Left ventricle myocardium inferior (tissue), 1 donor: ENCODE results near the gene ACSL3. TPM values are rescaled to one million over a fixed set of nuclear protein-coding genes. Genes with fewer than 3 reads are reported as not detected.

Experiments used
- DNase-seq: peaks from one replicate; pipeline ENCODE4 v3.0.0-alpha.2; 2020
- H3K27ac ChIP-seq: fragments of 200-600 bp; replicated peaks from 2 replicates; pipeline ENCODE4 v1.8.0; 2021
- H3K27me3 ChIP-seq: fragments of 200-600 bp; 2 replicates; pipeline ENCODE4 v1.8.0; 2021; ENCODE audit warnings: low read depth
- H3K36me3 ChIP-seq: fragments of 200-600 bp; 2 replicates; pipeline ENCODE4 v1.8.0; 2021
- H3K4me1 ChIP-seq: fragments of 200-600 bp; 2 replicates; pipeline ENCODE4 v1.8.0; 2021
- H3K4me3 ChIP-seq: fragments of 200-600 bp; 2 replicates; pipeline ENCODE4 v1.8.0; 2021; ENCODE audit warnings: mild to moderate bottlenecking, moderate library complexity
- H3K9me3 ChIP-seq: fragments of 200-600 bp; replicated peaks from 2 replicates; pipeline ENCODE4 v1.8.0; 2021
- CTCF ChIP-seq: fragments of 200-600 bp; IDR thresholded peaks from 2 replicates; pipeline ENCODE4 v1.8.0; 2021; ENCODE audit warnings: antibody characterized with exemption, mild to moderate bottlenecking, borderline replicate concordance
- intact Hi-C: fragments of 100-400 bp; cut with micrococcal nuclease; formaldehyde crosslinking; loops from one replicate; pipeline ENCODE4 v1.11.0; 2022
- total RNA-seq: library from RNA; stranded (reverse); fragmentation: NEBNext Ultra II Directional; extraction: Animal tissue kit (Norgen Biotek cat#: 25700); gene quantifications from one replicate; pipeline ENCODE4 v1.2.1, GENCODE V29; 2021
- donor health status: DM: no; HTN: yes; CAD: no; lungs with severe emphysema.

ACSL3 gene
- total RNA-seq, 1 donor from 2014 or later = 50.1 TPM

GRCh38 chr2:222968550-222969155, 107.8 kb downstream of the ACSL3 start:
- no peaks in the 10 kb centered on the region for H3K9me3 ChIP-seq
- intact Hi-C loops = no loop called here
- H3K27me3 ChIP-seq = no peaks in the 10 kb centered on the region
- no peak for DNase-seq
- no peak for TF ChIP-seq CTCF
- no peak overlapping the region for H3K27ac ChIP-seq
- peaks cover 6% of the 10 kb centered on the region for H3K4me1 ChIP-seq
- H3K36me3 ChIP-seq = no peaks in the 10 kb centered on the region
- no peak overlapping the region for H3K4me3 ChIP-seq

- DNase-seq = no peak
- no peak for TF ChIP-seq CTCF
- no peaks in the 10 kb centered on the region for H3K27me3 ChIP-seq
- no peak overlapping the region for H3K4me3 ChIP-seq
- intact Hi-C loops = no loop called here
- H3K9me3 ChIP-seq = no peaks in the 10 kb centered on the region
- H3K36me3 ChIP-seq = no peaks in the 10 kb centered on the region
- H3K4me1 ChIP-seq = peaks cover 6% of the 10 kb centered on the region
- no peak overlapping the region for H3K27ac ChIP-seq
These were observed 108.7 kb downstream of the ACSL3 start for GRCh38 chr2:222969491-222969890.

- no peak overlapping the region for H3K4me3 ChIP-seq
- no peak for DNase-seq
- intact Hi-C loops = loop anchor here (5.0 kb wide), 1 partner anchor 825 kb away; no protein-coding TSS in a partner anchor
- H3K36me3 ChIP-seq = no peaks in the 10 kb centered on the region
- H3K27ac ChIP-seq = no peak overlapping the region
- no peaks in the 10 kb centered on the region for H3K9me3 ChIP-seq
- no peaks in the 10 kb centered on the region for H3K27me3 ChIP-seq
- TF ChIP-seq CTCF = no peak
- peaks cover 6% of the 10 kb centered on the region for H3K4me1 ChIP-seq
These were observed 111.6 kb downstream of the ACSL3 start for GRCh38 chr2:222972420-222972819.

GRCh38 chr2:222973237-222973636, 112.4 kb downstream of the ACSL3 start:
- Histone ChIP-seq H3K9me3 (no peaks in the 10 kb centered on the region), H3K27me3 (no peaks in the 10 kb centered on the region), H3K4me3 (no peak overlapping the region), H3K36me3 (no peaks in the 10 kb centered on the region), H3K4me1 (peaks cover 6% of the 10 kb centered on the region), H3K27ac (no peak overlapping the region)
- TF ChIP-seq CTCF = no peak
- DNase-seq = no peak
- intact Hi-C loops = loop anchor here (5.0 kb wide), 1 partner anchor 824 kb away; no protein-coding TSS in a partner anchor

- no peaks in the 10 kb centered on the region for H3K9me3 ChIP-seq
- H3K27ac ChIP-seq = no peak overlapping the region
- intact Hi-C loops = loop anchor here (5.0 kb wide), 1 partner anchor 824 kb away; no protein-coding TSS in a partner anchor
- H3K36me3 ChIP-seq = no peaks in the 10 kb centered on the region
- H3K4me1 ChIP-seq = peaks cover 6% of the 10 kb centered on the region
- H3K27me3 ChIP-seq = no peaks in the 10 kb centered on the region
- no peak for DNase-seq
- TF ChIP-seq CTCF = no peak
- H3K4me3 ChIP-seq = no peak overlapping the region
These were observed 112.9 kb downstream of the ACSL3 start for GRCh38 chr2:222973733-222974132.
